ENCODE results near the gene MATN4. TPM values are rescaled to one million over a fixed set of nuclear protein-coding genes. Genes with fewer than 3 reads are reported as not detected.

MATN4 gene
- total RNA-seq, 3 donors from 2014 or later, result 0.11 to 0.13 TPM; not detected in 1

GRCh38 chr20:45344168-45344860 lies 36.2 kb upstream of the MATN4 start:
- ATAC-seq (no peak), DNase-seq (peak; percentile 6)
- Mint-ChIP-seq H3K4me1 (ENCODE audit: low read depth) (peaks cover 25% of the 10 kb centered on the region), H3K9me3 (no peaks in the 10 kb centered on the region), H3K36me3 (ENCODE audit: insufficient read depth) (peaks cover 8% of the 10 kb centered on the region), H3K4me3 (peak overlapping the region; percentile 37), H3K27me3 (ENCODE audit: low read depth) (peaks cover 10% of the 10 kb centered on the region)

- H3K4me3 Mint-ChIP-seq, result no peak overlapping the region
- H3K9me3 Mint-ChIP-seq, result no peaks in the 10 kb centered on the region
These were observed 35.6 kb upstream of the MATN4 start for GRCh38 chr20:45343532-45344167.

GRCh38 chr20:45342855-45343531 lies 34.9 kb upstream of the MATN4 start:
- H3K27me3 Mint-ChIP-seq (ENCODE audit: low read depth), result peaks cover 10% of the 10 kb centered on the region
- H3K4me1 Mint-ChIP-seq (ENCODE audit: low read depth), result peaks cover 22% of the 10 kb centered on the region
- peaks cover 8% of the 10 kb centered on the region for H3K36me3 Mint-ChIP-seq (ENCODE audit: insufficient read depth)
- DNase-seq (no peak), ATAC-seq (no peak)
- no peaks in the 10 kb centered on the region for H3K9me3 Mint-ChIP-seq
- no peak overlapping the region for H3K4me3 Mint-ChIP-seq

More at GRCh38 chr20:45343532-45344167, 35.6 kb upstream of the MATN4 start:
- ATAC-seq (no peak), DNase-seq (no peak)
- peaks cover 10% of the 10 kb centered on the region for H3K27me3 Mint-ChIP-seq (ENCODE audit: low read depth)
- peaks cover 25% of the 10 kb centered on the region for H3K4me1 Mint-ChIP-seq (ENCODE audit: low read depth)
- peaks cover 8% of the 10 kb centered on the region for H3K36me3 Mint-ChIP-seq (ENCODE audit: insufficient read depth)

GRCh38 chr20:45341939-45342854 lies 34.1 kb upstream of the MATN4 start:
- DNase-seq (no peak), ATAC-seq (no peak)
- Mint-ChIP-seq H3K36me3 (ENCODE audit: insufficient read depth) (peaks cover 8% of the 10 kb centered on the region), H3K9me3 (no peaks in the 10 kb centered on the region), H3K4me3 (no peak overlapping the region), H3K4me1 (ENCODE audit: low read depth) (peaks cover 16% of the 10 kb centered on the region), H3K27me3 (ENCODE audit: low read depth) (peaks cover 8% of the 10 kb centered on the region)

GRCh38 chr20:45341579-45341938 lies 33.5 kb upstream of the MATN4 start:
- ATAC-seq, result no peak
- H3K9me3 Mint-ChIP-seq, result no peaks in the 10 kb centered on the region

GRCh38 chr20:45340951-45341350 lies 32.9 kb upstream of the MATN4 start:
- H3K36me3 Mint-ChIP-seq (ENCODE audit: insufficient read depth), result peaks cover 8% of the 10 kb centered on the region
- H3K27me3 Mint-ChIP-seq (ENCODE audit: low read depth), result peaks cover 3% of the 10 kb centered on the region
- no peaks in the 10 kb centered on the region for H3K9me3 Mint-ChIP-seq
- H3K4me1 Mint-ChIP-seq (ENCODE audit: low read depth), result peaks cover 6% of the 10 kb centered on the region
- no peak for DNase-seq
- ATAC-seq, result no peak
- no peak overlapping the region for H3K4me3 Mint-ChIP-seq

More at GRCh38 chr20:45341579-45341938, 33.5 kb upstream of the MATN4 start:
- peaks cover 10% of the 10 kb centered on the region for H3K4me1 Mint-ChIP-seq (ENCODE audit: low read depth)
- no peak overlapping the region for H3K4me3 Mint-ChIP-seq
- no peak for DNase-seq
- H3K27me3 Mint-ChIP-seq (ENCODE audit: low read depth), result peaks cover 3% of the 10 kb centered on the region
- peaks cover 8% of the 10 kb centered on the region for H3K36me3 Mint-ChIP-seq (ENCODE audit: insufficient read depth)

- H3K27me3 Mint-ChIP-seq (ENCODE audit: low read depth), result peaks cover 3% of the 10 kb centered on the region
- ATAC-seq (no peak), DNase-seq (no peak)
- no peaks in the 10 kb centered on the region for H3K9me3 Mint-ChIP-seq
- H3K4me1 Mint-ChIP-seq (ENCODE audit: low read depth), result peaks cover 6% of the 10 kb centered on the region
- H3K4me3 Mint-ChIP-seq, result no peak overlapping the region
- peaks cover 8% of the 10 kb centered on the region for H3K36me3 Mint-ChIP-seq (ENCODE audit: insufficient read depth)
These were observed 32.2 kb upstream of the MATN4 start for GRCh38 chr20:45340236-45340847.

GRCh38 chr20:45339799-45340198 lies 31.7 kb upstream of the MATN4 start:
- Mint-ChIP-seq H3K36me3 (ENCODE audit: insufficient read depth) (peaks cover 8% of the 10 kb centered on the region), H3K4me1 (ENCODE audit: low read depth) (peaks cover 3% of the 10 kb centered on the region), H3K27me3 (ENCODE audit: low read depth) (peaks cover 3% of the 10 kb centered on the region), H3K4me3 (no peak overlapping the region), H3K9me3 (no peaks in the 10 kb centered on the region)
- no peak for ATAC-seq
- DNase-seq, result no peak

- Mint-ChIP-seq H3K36me3 (ENCODE audit: insufficient read depth) (peaks cover 8% of the 10 kb centered on the region), H3K4me3 (no peak overlapping the region), H3K4me1 (ENCODE audit: low read depth) (peaks cover under 1% of the 10 kb centered on the region), H3K9me3 (no peaks in the 10 kb centered on the region), H3K27me3 (ENCODE audit: low read depth) (peaks cover 3% of the 10 kb centered on the region)
- ATAC-seq (no peak), DNase-seq (no peak)
These were observed 31.0 kb upstream of the MATN4 start for GRCh38 chr20:45339084-45339483.

- peaks cover 3% of the 10 kb centered on the region for H3K27me3 Mint-ChIP-seq (ENCODE audit: low read depth)
- H3K9me3 Mint-ChIP-seq, result no peaks in the 10 kb centered on the region
- no peaks in the 10 kb centered on the region for H3K4me1 Mint-ChIP-seq (ENCODE audit: low read depth)
- ATAC-seq (no peak), DNase-seq (no peak)
- H3K36me3 Mint-ChIP-seq (ENCODE audit: insufficient read depth), result peaks cover 8% of the 10 kb centered on the region
- no peak overlapping the region for H3K4me3 Mint-ChIP-seq
These were observed 30.3 kb upstream of the MATN4 start for GRCh38 chr20:45338121-45339030.

- no peak overlapping the region for H3K4me3 Mint-ChIP-seq
- DNase-seq (no peak), ATAC-seq (no peak)
- H3K36me3 Mint-ChIP-seq (ENCODE audit: insufficient read depth), result peaks cover 8% of the 10 kb centered on the region
- peaks cover 2% of the 10 kb centered on the region for H3K27me3 Mint-ChIP-seq (ENCODE audit: low read depth)
- H3K9me3 Mint-ChIP-seq, result no peaks in the 10 kb centered on the region
- no peaks in the 10 kb centered on the region for H3K4me1 Mint-ChIP-seq (ENCODE audit: low read depth)
These were observed 29.4 kb upstream of the MATN4 start for GRCh38 chr20:45337367-45338120.

GRCh38 chr20:45336530-45337366 lies 28.6 kb upstream of the MATN4 start:
- peaks cover 2% of the 10 kb centered on the region for H3K27me3 Mint-ChIP-seq (ENCODE audit: low read depth)
- peaks cover 8% of the 10 kb centered on the region for H3K36me3 Mint-ChIP-seq (ENCODE audit: insufficient read depth)
- no peaks in the 10 kb centered on the region for H3K4me1 Mint-ChIP-seq (ENCODE audit: low read depth)
- ATAC-seq (no peak), DNase-seq (no peak)
- no peak overlapping the region for H3K4me3 Mint-ChIP-seq
- no peaks in the 10 kb centered on the region for H3K9me3 Mint-ChIP-seq
